GM20000 (cell line): ENCODE measurements around the gene MED16.

Experiments used
- DNase-seq: peaks from one replicate; pipeline ENCODE4 v3.0.0; 2012; ENCODE audit warnings: low spot score
- TF ChIP-seq, protein P1 (sequence below): IDR thresholded peaks from 2 replicates; pipeline ENCODE4 v1.5.1; 2012; ENCODE audit warnings: mild to moderate bottlenecking, control low read depth; ENCODE audit errors: extremely low read depth, missing control alignments

The MED16 gene

DNA sequence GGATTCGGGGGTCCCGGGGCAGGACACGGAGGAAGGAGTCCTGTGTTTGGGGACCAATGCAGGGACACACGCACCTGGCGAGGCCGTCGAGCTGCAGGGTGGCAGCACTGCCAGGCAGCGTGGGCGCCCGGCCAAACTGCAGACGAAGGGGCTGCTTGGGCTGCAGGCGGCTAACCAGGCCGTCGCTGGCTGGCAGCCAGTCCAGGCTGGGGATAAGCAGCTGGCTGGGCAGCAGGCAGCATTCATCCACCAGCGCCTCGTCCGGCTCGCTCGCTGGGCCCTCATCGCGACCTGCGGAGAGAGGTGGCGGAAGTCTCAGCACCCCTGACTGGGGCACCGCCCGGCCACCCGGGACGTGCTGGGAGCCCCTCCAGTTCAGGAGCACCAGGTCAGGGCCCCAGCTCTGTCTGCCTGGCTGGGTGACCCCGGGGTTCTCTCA, 22.0 kb downstream of the MED16 start:
- TF ChIP-seq, protein P1, sequence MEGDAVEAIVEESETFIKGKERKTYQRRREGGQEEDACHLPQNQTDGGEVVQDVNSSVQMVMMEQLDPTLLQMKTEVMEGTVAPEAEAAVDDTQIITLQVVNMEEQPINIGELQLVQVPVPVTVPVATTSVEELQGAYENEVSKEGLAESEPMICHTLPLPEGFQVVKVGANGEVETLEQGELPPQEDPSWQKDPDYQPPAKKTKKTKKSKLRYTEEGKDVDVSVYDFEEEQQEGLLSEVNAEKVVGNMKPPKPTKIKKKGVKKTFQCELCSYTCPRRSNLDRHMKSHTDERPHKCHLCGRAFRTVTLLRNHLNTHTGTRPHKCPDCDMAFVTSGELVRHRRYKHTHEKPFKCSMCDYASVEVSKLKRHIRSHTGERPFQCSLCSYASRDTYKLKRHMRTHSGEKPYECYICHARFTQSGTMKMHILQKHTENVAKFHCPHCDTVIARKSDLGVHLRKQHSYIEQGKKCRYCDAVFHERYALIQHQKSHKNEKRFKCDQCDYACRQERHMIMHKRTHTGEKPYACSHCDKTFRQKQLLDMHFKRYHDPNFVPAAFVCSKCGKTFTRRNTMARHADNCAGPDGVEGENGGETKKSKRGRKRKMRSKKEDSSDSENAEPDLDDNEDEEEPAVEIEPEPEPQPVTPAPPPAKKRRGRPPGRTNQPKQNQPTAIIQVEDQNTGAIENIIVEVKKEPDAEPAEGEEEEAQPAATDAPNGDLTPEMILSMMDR = no peak
- DNase-seq = no peak

DNA sequence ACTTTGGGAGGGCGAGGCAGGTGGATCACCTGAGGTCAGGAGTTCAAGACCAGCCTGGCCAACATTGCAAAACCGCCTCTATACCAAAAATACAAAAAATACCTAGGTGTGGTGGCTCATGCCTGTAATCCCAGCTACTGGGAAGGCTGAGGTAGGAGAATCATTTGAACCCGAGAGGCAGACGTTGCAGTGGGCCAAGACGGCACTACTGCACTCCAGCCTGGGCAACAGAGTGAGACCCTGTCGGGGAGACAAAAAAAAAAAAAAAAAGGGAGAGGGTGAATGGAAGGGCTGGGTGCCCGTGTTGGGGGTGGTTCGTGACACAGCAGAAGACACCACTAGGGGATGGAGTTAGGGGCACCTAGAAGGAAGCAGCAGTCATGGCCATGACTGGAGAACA, 22.7 kb downstream of the MED16 start:
- TF ChIP-seq, protein P1 = no peak
- no peak for DNase-seq

DNA sequence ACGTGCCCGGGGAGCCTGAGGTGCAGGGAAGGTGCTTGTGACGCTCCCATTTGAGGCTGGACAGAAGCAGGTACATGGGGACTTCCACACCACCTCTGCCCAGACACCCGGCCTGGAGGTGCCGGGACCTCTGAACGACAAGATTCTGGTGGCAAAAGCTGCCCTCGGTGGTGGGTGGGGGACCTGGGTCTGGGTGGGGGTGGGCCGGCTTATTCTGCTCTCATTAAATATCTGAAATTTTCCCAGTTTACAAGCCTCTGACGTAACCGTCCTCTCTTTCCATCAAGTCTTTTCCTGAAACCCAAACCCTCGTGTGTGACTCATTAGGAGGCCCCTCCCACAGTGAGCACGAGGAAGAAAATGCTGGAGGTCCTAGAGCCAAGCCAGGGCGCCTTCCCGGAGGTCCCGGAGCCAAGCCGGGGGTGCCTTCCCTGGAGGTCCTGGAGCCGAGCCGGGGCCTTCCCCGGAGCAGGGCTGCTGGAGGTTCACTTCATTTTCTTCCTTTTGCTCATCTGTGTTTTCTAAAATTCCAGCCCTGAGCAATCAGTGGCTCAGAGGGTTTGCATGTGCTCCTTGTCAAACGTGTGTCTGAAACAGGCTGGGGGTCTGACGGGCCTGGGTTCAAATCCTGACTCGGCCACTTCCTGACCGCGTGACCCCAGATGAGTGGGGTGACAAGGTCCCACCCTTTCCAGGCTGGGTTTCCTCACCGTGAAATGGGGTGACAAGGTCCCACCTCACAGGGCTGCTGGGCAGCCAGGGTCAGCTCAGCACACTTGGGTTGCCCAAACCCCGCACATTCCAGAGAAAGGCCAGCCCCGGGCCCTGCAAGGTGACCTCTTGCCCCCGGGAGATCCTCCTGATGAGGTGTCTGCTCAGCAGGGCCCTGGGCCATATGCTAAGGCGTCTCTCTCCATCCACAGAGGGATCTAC, 23.5 kb downstream of the MED16 start:
- DNase-seq = no peak
- TF ChIP-seq, protein P1 = no peak

DNA sequence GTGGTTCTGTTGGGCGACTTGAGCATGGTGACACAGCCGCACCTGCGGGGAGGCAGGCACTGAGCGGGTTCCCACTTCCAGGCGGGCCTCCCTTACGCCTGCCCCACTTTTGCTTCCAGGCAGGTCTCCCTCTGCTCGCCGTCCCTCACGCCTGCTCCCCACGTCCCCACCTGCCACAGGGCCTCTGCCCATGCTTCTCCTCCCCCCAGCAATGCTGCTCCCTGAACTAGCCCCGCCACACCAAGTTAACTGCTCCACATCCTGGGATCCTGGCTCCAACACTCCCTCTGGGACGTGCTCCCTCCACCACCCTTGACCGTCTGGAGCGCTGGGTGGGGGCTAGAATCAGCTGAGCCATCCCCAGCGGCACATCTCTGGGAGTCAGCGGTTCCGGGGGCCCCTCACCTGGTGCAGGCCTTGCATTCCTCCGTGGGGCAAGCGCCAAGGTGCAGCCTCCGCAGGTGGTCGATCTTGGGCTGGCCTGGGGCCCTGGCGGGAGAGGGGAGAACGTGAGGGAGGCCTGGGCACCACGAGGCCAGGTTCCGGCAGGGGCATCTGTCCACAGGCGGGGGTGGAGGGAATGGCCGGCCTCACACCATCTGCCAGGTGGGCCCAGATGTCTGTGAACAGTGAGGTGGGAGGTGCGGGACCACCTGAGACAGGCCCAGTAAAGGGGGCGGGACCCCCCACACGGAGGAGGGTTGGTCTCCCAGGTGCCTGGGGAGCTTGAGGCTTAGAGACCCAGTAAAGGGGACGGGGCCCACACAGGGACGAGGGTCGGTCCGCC, 24.3 kb downstream of the MED16 start:
- no peak for DNase-seq
- TF ChIP-seq, protein P1 = no peak

DNA sequence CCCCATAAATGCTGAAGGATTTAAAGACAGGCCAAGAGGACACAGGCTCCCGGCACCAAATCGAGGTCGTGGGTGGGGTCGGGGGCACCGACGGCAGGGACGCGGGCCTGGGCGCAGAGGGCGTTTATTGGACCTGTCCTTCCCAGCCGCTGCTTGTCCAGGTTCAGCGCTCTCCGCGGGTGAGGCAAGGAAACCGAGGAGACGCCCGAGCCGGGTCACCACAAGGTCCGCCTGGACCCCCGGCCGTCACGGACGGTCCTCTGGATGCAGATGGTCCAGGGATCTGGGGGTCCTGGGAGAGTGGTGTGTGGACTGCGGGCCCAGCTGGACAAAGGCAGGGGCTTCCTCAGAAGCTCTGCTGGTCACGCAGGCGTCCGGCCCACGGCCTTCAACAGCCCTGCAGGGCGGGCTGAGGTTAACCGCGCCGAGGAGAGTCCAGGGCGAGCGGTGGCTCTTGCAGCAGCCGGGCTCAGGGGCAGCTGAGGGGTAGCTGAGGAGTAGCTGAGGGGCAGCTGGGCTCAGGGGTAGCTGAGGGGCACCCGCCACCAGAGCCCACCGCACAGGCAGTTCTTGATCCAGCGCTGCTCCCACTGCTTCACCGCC, 25.0 kb downstream of the MED16 start:
- TF ChIP-seq, protein P1 = no peak
- DNase-seq = no peak

DNA sequence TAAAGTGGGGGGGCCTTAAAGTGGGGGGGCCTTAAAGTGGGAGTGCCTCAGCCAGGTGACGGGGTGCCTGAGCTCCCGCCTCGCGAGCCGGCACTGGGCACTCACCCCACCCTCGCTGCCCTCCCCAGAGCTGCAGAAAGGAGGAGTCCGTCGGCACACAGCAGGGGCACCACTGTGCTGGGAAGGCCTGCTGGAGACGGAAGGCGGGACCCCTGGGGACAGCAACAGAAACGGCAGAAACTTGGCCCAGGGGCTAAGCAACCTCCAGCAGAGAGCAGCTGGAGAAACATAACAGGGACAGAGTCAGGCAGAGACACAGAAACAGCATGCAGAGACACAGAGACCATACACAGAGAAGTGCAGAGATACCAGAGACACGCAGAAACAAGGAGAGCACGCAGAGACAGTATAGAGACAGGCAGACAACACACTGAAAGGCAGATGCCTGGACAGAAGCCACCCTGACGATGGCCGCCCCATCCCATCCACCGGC, 25.6 kb downstream of the MED16 start:
- TF ChIP-seq, protein P1 = no peak
- no peak for DNase-seq
